ENCODE results near the gene PKD2.

GRCh38 chr4:87974856-87975462, 32.5 kb upstream of the PKD2 start:
- TF ChIP-seq RAD21 (IDR thresholded peaks at IDR 0.05; ENCODE audit: low read length) (no peak), ZBTB33 (IDR thresholded peaks at IDR 0.05; ENCODE audit: borderline replicate concordance, low read depth) (no peak), REST (IDR thresholded peaks at IDR 0.05; ENCODE audit: low read depth, low read length) (no peak), TEAD4 (IDR thresholded peaks at IDR 0.05; ENCODE audit: borderline replicate concordance, insufficient read depth) (no peak), EP300 (IDR thresholded peaks at IDR 0.05; ENCODE audit: borderline replicate concordance in 1 of 2, low read depth in 1 of 2, low read length in 1 of 2) (no peak)

Measured in SK-N-SH (cell line).